Thyroid gland (tissue), 4 donors: ENCODE measurements around the gene TFRC. TPM values are rescaled to one million over a fixed set of nuclear protein-coding genes. Genes with fewer than 3 reads are reported as not detected.
"Not testable (repeated sequence)": the region's sequence is repeated elsewhere in the genome, so short reads cannot be mapped to it uniquely, and the experiment has no call there.

Source experiments
- DNase-seq, 2 donors: peaks; one replicate each; pipeline ENCODE4 v3.0.0-alpha.2; 2019
- H3K27ac ChIP-seq, 3 donors: fragments of 200-600 bp; sonication (generic); 1 replicate in 2 of 3; 2 replicates in 1 of 3; pipeline ENCODE4 v1.5.1; 2016 to 2019; ENCODE audit warnings: mild to moderate bottlenecking in 1 of 3, moderate library complexity in 1 of 3
- H3K27me3 ChIP-seq: fragments of 200-600 bp; sonication (generic); one replicate; pipeline ENCODE4 v1.5.1; 2019
- H3K36me3 ChIP-seq, 2 donors: fragments of 200-600 bp; sonication (generic); one replicate each; pipeline ENCODE4 v1.5.1; 2016 to 2019
- H3K4me1 ChIP-seq, 2 donors: fragments of 200-600 bp; sonication (generic); one replicate each; pipeline ENCODE4 v1.5.1; 2017 to 2019
- H3K4me3 ChIP-seq, 3 donors: fragments of 200-600 bp; sonication (generic); replicated peaks in 1 of 3; 1 replicate in 2 of 3; 2 replicates in 1 of 3; pipeline ENCODE4 v1.5.1; 2016; ENCODE audit warnings: mild to moderate bottlenecking in 1 of 3
- H3K9me3 ChIP-seq: fragments of 200-600 bp; sonication (generic); one replicate; pipeline ENCODE4 v1.5.1; 2017
- POLR2A ChIP-seq, 2 donors: fragments of 450-650 bp; IDR thresholded peaks; one replicate each; pipeline ENCODE4 v1.6.1; 2017; ENCODE audit warnings: antibody characterized with exemption in 2 of 2, mild to moderate bottlenecking in 2 of 2, moderate library complexity in 1 of 2
- WGBS, 2 donors: methylation state at CpG; one replicate each; pipeline ENCODE4 v1.1.5; 2017; 5-methylcytosine and 5-hydroxymethylcytosine counted together
- intact Hi-C: fragments of 100-400 bp; cut with DNase I; formaldehyde crosslinking; loops from one replicate; pipeline ENCODE4 v1.15.1; 2023
- total RNA-seq, 4 donors: library from RNA; depleted of rRNA; stranded (reverse); fragments of >200 nt; gene quantifications; one replicate each; pipeline ENCODE4 v1.2.3, GENCODE V29; 2016
- TF ChIP-seq, protein P1 (sequence below), 6 experiments: fragments of 200-600 bp in 3 of 6; fragments of 450-650 bp in 3 of 6; sonication (generic) in 3 of 6; IDR thresholded peaks; one replicate each; pipeline ENCODE4 v1.5.1; 2016 to 2019; ENCODE audit warnings: antibody characterized with exemption in 6 of 6, mild to moderate bottlenecking in 2 of 6, inconsistent platforms in 1 of 6, moderate library complexity in 1 of 6

Gene TFRC
- total RNA-seq, 4 donors from 2014 or later: 40.7 to 115 (median 69.8) TPM

DNA sequence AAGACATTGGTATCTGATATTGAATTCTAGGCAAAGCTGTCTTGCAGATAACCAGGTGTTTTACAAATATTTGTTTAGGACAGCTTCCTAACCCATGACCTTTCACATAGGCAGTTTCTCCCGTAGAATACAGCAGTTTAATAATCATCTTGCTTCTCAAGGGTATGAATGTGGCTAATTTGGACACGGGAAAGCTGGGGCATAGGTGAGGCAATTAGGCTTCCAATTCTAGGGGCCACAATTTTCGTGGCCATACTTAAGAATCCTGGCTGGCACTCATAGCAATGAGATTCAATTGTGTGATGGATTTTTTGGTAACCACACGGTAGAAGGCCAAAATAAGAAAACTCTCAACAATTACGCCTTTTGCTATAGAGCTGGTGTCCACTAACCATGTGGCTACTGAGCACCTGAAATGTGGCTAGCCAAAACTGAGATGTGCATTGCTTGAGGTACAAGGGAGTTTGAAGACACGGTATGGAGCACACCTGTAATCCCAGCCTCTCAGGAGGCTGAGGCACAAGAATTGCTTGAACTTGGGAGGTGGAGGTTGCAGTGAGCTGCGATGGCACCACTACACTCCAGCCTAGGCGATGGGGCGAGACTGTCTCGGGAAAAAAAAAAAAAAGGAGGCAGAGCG lies 34.4 kb downstream of the TFRC start:
- Histone ChIP-seq H3K4me3 (no peak overlapping the region), H3K27me3 (no peaks in the 10 kb centered on the region), H3K27ac (no peak overlapping the region), H3K9me3 (no peaks in the 10 kb centered on the region), H3K4me1 (no peaks in the 10 kb centered on the region), H3K36me3 (peaks cover 12 to 34% of the 10 kb centered on the region in 2 donors)
- intact Hi-C loops: no loop called here
- 91% methylated on average over 11 of the region's 11 CpGs for WGBS, 2 donors
- no peak for TF ChIP-seq POLR2A (IDR thresholded peaks at IDR 0.05)
- TF ChIP-seq, protein P1, sequence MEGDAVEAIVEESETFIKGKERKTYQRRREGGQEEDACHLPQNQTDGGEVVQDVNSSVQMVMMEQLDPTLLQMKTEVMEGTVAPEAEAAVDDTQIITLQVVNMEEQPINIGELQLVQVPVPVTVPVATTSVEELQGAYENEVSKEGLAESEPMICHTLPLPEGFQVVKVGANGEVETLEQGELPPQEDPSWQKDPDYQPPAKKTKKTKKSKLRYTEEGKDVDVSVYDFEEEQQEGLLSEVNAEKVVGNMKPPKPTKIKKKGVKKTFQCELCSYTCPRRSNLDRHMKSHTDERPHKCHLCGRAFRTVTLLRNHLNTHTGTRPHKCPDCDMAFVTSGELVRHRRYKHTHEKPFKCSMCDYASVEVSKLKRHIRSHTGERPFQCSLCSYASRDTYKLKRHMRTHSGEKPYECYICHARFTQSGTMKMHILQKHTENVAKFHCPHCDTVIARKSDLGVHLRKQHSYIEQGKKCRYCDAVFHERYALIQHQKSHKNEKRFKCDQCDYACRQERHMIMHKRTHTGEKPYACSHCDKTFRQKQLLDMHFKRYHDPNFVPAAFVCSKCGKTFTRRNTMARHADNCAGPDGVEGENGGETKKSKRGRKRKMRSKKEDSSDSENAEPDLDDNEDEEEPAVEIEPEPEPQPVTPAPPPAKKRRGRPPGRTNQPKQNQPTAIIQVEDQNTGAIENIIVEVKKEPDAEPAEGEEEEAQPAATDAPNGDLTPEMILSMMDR (IDR thresholded peaks at IDR 0.05): no peak
- DNase-seq: no peak

DNA sequence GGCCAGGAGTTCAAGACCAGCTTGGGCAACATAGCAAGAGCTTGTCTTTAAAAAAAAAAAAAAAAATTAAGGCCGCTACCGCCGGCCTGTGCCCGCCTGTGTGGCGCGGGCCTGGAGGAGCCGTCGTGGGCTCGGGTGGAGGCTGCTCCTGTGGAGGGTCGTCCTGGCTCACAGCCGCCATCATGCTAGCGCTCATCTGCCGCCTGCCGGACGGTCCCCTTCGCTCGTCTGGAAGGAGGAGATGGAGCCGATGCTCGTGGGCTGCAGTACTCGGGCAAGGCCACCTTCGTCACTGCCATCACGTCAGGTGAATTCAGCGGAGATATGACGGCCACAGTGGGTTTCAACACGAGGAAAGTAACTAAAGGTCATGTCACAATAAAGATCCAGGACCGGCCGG lies 37.4 kb downstream of the TFRC start:
- WGBS, 2 donors: 97% methylated on average over 27 of the region's 27 CpGs
- intact Hi-C loops: no loop called here
- DNase-seq: no peak

DNA sequence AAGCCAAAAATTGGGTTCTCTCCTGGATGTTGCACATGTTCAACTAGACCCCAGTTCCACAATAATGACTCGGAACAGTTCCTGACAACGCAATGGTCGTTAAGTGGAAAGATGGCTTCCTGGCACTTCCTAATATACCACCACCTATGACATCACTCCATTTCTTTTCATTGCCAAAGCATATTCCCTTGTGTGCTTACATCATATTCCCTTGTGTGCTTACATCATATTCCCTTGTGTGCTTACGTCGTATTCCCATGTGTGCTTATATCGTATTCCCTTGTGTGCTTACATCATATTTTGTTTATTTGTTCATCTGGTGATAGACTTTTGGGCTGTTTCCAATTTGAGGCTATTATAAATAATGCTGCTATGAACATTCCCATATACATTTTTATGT lies 39.2 kb downstream of the TFRC start:
- H3K36me3 ChIP-seq: no peaks in the 10 kb centered on the region
- no peak for TF ChIP-seq POLR2A (IDR thresholded peaks at IDR 0.05)
- TF ChIP-seq, protein P1 (IDR thresholded peaks at IDR 0.05): no peak
- H3K27me3 ChIP-seq: no peaks in the 10 kb centered on the region
- intact Hi-C loops: no loop called here
- H3K9me3 ChIP-seq: no peaks in the 10 kb centered on the region
- no peak overlapping the region for H3K27ac ChIP-seq
- no peak for DNase-seq
- no peaks in the 10 kb centered on the region for H3K4me1 ChIP-seq
- H3K4me3 ChIP-seq: no peak overlapping the region
- 89 to 91% methylated on average over 6 of the region's 6 CpGs for WGBS, 2 donors

More for the DNA sequence above, 37.4 kb downstream of the TFRC start:
- H3K27me3 ChIP-seq: no peaks in the 10 kb centered on the region
- no peak for TF ChIP-seq POLR2A (IDR thresholded peaks at IDR 0.05)
- TF ChIP-seq, protein P1 (IDR thresholded peaks at IDR 0.05): no peak
- peaks cover 0 to 7% of the 10 kb centered on the region in 2 donors for H3K36me3 ChIP-seq
- H3K4me1 ChIP-seq: no peaks in the 10 kb centered on the region
- no peak overlapping the region for H3K27ac ChIP-seq
- H3K4me3 ChIP-seq: no peak overlapping the region
- H3K9me3 ChIP-seq: no peaks in the 10 kb centered on the region

DNA sequence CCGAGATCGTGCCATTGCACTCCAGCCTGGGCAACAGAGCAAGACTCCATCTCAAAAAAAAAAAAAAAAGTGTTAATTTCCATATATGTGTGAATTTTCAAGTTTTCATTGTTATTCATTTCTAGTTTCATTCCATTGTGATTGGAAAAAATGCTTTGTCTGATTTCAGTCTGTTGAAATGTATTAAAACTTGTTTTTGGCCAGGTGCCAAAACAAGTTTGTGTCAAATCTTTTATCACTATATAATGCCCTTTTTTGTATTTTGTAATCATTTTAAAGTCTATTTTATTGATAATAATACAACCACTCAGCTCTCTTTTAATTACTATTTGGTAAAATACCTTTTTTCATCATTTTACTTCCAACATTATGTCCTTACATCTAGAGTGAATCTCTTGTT lies 42.5 kb downstream of the TFRC start:
- TF ChIP-seq POLR2A (IDR thresholded peaks at IDR 0.05): no peak
- TF ChIP-seq, protein P1 (IDR thresholded peaks at IDR 0.05): no peak
- H3K4me1 ChIP-seq: no peaks in the 10 kb centered on the region
- H3K27ac ChIP-seq: no peak overlapping the region

DNA sequence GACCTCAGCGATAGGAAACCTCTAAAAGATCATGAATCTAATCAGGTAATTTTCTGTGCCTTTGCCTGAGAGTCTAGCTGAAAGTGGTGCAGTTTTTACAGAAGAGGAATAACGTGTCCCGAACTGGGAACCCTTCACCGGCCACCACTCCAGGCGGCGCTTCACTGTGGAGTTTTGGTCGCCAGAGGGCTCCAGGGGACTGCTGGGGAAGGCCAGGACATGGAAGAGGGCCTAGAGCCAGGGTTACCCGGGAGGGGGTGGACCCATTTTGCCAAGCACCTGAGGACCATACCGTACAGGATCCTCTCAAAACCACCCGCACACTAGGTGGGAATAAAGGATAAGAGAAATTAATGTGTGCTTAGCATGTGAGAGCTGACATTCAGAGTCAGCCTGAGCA lies 55.8 kb downstream of the TFRC start:
- H3K27ac ChIP-seq, intact Hi-C loops, H3K36me3 ChIP-seq, H3K4me3 ChIP-seq, DNase-seq, H3K4me1 ChIP-seq, H3K27me3 ChIP-seq, H3K9me3 ChIP-seq: not testable (repeated sequence)
- TF ChIP-seq, protein P1 (IDR thresholded peaks at IDR 0.05): peak in 1 of 6 experiments; percentile 24
- WGBS, 2 donors: 29 to 33% methylated on average over 10 of the region's 10 CpGs

More for the DNA sequence above, 42.5 kb downstream of the TFRC start:
- no peaks in the 10 kb centered on the region for H3K27me3 ChIP-seq
- WGBS, 2 donors: 88% methylated on average over 2 of the region's 2 CpGs
- H3K36me3 ChIP-seq: no peaks in the 10 kb centered on the region
- intact Hi-C loops: no loop called here
- no peaks in the 10 kb centered on the region for H3K9me3 ChIP-seq
- DNase-seq: no peak
- no peak overlapping the region for H3K4me3 ChIP-seq
